WERI-Rb-1 (cell line): ENCODE results near the gene TMEM208.

Experiments
- DNase-seq: peaks from one replicate; pipeline ENCODE4 v3.0.0-alpha.2; 2020
- H3K27ac ChIP-seq: fragments of 250-450 bp; sonication (Bioruptor Pico); 2 replicates; pipeline ENCODE4 v1.5.1; 2020; ENCODE audit warnings: mild to moderate bottlenecking, moderate library complexity
- H3K27me3 ChIP-seq: fragments of 250-450 bp; sonication (Bioruptor Pico); 2 replicates; pipeline ENCODE4 v1.5.1; 2021; ENCODE audit warnings: mild to moderate bottlenecking, low read depth, moderate library complexity; ENCODE audit not compliant: insufficient read depth, severe bottlenecking
- H3K36me3 ChIP-seq: fragments of 250-450 bp; sonication (Bioruptor Pico); 2 replicates; pipeline ENCODE4 v1.5.1; 2020; ENCODE audit warnings: mild to moderate bottlenecking, moderate library complexity
- H3K4me3 ChIP-seq: 2 replicates; pipeline ENCODE4 v1.5.1; 2011; ENCODE audit warnings: low read depth, mild to moderate bottlenecking, control low read depth, low read length
- H3K9me3 ChIP-seq: fragments of 250-450 bp; sonication (Bioruptor Pico); 2 replicates; pipeline ENCODE4 v1.5.1; 2021; ENCODE audit warnings: mild to moderate bottlenecking, moderate library complexity; ENCODE audit not compliant: severe bottlenecking
- CTCF ChIP-seq: IDR thresholded peaks from 2 replicates; pipeline ENCODE4 v1.5.1; 2011; ENCODE audit warnings: low read depth, mild to moderate bottlenecking, control low read depth, inconsistent platforms, low read length

TMEM208 gene

GRCh38 chr16:67202956-67203493 is 23.9 kb upstream of the TMEM208 start:
- no peaks in the 10 kb centered on the region for H3K27me3 ChIP-seq
- TF ChIP-seq CTCF, result no peak
- H3K36me3 ChIP-seq, result peaks cover 53% of the 10 kb centered on the region
- no peak for DNase-seq
- H3K4me3 ChIP-seq, result no peak overlapping the region
- no peak overlapping the region for H3K27ac ChIP-seq
- H3K9me3 ChIP-seq, result no peaks in the 10 kb centered on the region

- H3K9me3 ChIP-seq, result no peaks in the 10 kb centered on the region
- peaks cover 42% of the 10 kb centered on the region for H3K36me3 ChIP-seq
- no peaks in the 10 kb centered on the region for H3K27me3 ChIP-seq
- H3K4me3 ChIP-seq, result no peak overlapping the region
- no peak for DNase-seq
- H3K27ac ChIP-seq, result no peak overlapping the region
- no peak for TF ChIP-seq CTCF
Observed at GRCh38 chr16:67204076-67204475, 22.9 kb upstream of the TMEM208 start.

GRCh38 chr16:67206129-67206837 is 20.6 kb upstream of the TMEM208 start:
- DNase-seq, result no peak
- Histone ChIP-seq H3K27ac (peak overlapping the region; percentile 59; the same call in 1 of the 2 replicates), H3K9me3 (no peaks in the 10 kb centered on the region)

GRCh38 chr16:67206838-67207248 is 20.1 kb upstream of the TMEM208 start:
- TF ChIP-seq CTCF, result no peak
- H3K9me3 ChIP-seq, result no peaks in the 10 kb centered on the region
- DNase-seq, result peak; percentile 77
- peaks cover 27% of the 10 kb centered on the region for H3K36me3 ChIP-seq
- peak overlapping the region; percentile 59 for H3K27ac ChIP-seq
- H3K4me3 ChIP-seq, result no peak overlapping the region
- no peaks in the 10 kb centered on the region for H3K27me3 ChIP-seq

More at GRCh38 chr16:67206129-67206837, 20.6 kb upstream of the TMEM208 start:
- TF ChIP-seq CTCF, result no peak
- no peak overlapping the region for H3K4me3 ChIP-seq
- H3K27me3 ChIP-seq, result no peaks in the 10 kb centered on the region
- peaks cover 33% of the 10 kb centered on the region for H3K36me3 ChIP-seq

GRCh38 chr16:67207249-67208091 is 19.5 kb upstream of the TMEM208 start:
- no peak for TF ChIP-seq CTCF
- H3K27ac ChIP-seq, result peak overlapping the region; percentile 59
- DNase-seq, result no peak

More at GRCh38 chr16:67207249-67208091, 19.5 kb upstream of the TMEM208 start:
- Histone ChIP-seq H3K4me3 (peak overlapping the region; percentile 4; the same call in 1 of the 2 replicates), H3K9me3 (no peaks in the 10 kb centered on the region), H3K27me3 (no peaks in the 10 kb centered on the region), H3K36me3 (peaks cover 21% of the 10 kb centered on the region)
